Adipose tissue (tissue), 3 donors: ENCODE data around the gene CCNL1. TPM values are rescaled to one million over a fixed set of nuclear protein-coding genes. Genes with fewer than 3 reads are reported as not detected.
"Not testable (repeated sequence)": the region's sequence is repeated elsewhere in the genome, so short reads cannot be mapped to it uniquely, and the experiment has no call there.

ENCODE experiments used
- H3K27ac ChIP-seq: one replicate; pipeline ENCODE4 v1.5.1; 2013; ENCODE audit warnings: low read depth, low read length
- WGBS, 3 donors: extraction: QIAGEN DNeasy Blood & Tissue Kit; methylation state at CpG; one replicate each; pipeline ENCODE4 v1.1.7; 2013; 5-methylcytosine and 5-hydroxymethylcytosine counted together
- polyA plus RNA-seq, 3 donors: library from polyadenylated mRNA; stranded (reverse); fragments of 200-250 nt; gene quantifications; one replicate each; pipeline ENCODE4 v1.2.3, GENCODE V29; 2013
- donor health status: healthy with polysubstance abuse.
- donor health status: Bipolar disorder and iron deficiency.
- donor health status: healthy.

CCNL1 gene
- 100 to 1,000 TPM in 2 of 3 donors, 10 to 100 TPM in 1; 50.9 to 277 (median 118) TPM for polyA plus RNA-seq

DNA sequence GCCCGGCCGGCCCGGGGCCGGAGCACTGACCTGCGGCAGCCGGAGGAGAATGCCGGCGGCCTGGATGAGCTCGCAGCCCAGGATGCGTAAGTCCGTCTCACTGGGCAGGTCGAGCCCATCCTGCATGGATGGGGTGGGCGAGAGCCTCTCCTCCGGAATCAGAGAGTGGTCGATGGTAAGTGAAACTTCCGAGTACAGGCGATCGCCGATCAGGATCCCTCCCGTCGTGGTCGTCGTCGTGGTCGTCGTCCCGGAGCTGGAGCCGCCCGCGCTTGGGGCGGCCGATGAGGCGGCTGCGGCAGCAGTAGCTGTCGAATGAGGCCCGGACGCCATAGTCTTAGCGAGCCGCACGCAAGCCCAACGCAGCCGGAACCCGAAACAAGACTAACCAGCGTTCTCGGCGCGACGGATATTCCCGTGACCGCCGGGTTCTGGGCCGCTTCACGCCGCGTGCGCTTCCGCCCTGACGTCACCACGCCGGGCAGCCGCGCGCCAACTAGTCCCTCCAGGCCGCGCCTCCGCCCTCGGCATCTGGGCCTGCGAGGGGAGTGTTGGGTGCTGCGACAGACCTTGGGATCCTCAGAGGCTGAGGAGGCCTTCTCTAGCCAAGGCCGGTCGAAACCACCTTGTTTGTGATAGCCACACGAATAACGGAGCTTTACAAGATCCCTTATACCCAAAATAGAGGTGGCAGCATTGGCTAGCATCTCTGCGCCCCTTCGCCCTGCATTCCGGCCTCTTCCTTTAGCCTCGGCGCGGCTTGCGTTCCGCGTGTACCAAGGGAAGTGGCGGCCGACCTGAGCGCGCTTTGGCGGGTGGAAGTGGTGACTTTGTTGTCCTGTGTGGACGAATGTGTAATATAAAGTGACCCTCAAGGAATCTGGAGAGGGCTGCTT is at the start of gene CCNL1:
Gene CCNL1 (minus strand): TSS at position 386 of the 896 bp plus-strand sequence. CDS start 53 bp downstream, at position 333.
- peak within 1 kb of the TSS; percentile 100 for H3K27ac ChIP-seq
- WGBS, 3 donors, result 0 to 1% (median 1%) methylated on average over 87 to 88 of the region's 88 CpGs

DNA sequence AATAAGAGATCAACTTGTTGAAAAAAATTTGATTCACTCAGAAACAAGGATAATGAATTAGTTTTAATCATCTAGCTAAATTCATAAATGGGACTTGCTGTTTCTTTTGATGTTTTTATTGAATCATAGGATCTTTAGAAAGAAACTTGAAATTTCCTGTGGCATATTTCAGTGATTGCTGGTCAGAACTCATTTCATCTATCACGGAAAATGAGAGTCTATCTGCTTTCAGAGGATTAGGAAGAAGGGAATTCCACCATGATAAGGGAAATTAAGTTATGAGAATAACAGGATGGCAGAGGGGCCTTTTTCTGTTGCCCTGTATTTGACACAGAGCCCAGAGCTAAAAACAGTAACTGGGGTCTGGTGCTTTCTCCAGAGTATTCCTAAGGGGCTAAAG is 44.9 kb upstream of the CCNL1 start:
- WGBS, 3 donors, result 83 to 93% (median 88%) methylated on average over 1 of the region's 1 CpG

DNA sequence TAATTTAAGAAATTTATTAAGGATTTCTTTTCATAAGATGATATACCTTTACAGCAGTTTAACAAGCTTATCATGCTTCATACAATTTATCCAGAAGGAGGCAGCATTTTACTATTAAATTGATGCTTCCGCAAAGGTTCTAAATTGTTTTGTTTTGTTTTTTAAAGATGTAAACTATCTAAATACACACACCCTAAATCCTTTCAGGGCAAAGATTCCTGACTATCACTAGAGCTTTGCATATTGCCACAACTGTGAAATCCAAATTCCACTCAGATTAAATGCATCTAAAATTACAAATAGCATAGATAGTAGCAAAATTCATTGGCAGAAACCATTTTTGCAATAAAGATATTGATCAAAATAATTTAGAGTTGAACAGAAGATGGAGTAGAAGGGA is 44.5 kb upstream of the CCNL1 start:
- no peak overlapping the region for H3K27ac ChIP-seq
- 15 to 31% (median 18%) methylated on average over 1 of the region's 1 CpG for WGBS, 3 donors

More for the DNA sequence above, 44.9 kb upstream of the CCNL1 start:
- H3K27ac ChIP-seq, result no peak overlapping the region

DNA sequence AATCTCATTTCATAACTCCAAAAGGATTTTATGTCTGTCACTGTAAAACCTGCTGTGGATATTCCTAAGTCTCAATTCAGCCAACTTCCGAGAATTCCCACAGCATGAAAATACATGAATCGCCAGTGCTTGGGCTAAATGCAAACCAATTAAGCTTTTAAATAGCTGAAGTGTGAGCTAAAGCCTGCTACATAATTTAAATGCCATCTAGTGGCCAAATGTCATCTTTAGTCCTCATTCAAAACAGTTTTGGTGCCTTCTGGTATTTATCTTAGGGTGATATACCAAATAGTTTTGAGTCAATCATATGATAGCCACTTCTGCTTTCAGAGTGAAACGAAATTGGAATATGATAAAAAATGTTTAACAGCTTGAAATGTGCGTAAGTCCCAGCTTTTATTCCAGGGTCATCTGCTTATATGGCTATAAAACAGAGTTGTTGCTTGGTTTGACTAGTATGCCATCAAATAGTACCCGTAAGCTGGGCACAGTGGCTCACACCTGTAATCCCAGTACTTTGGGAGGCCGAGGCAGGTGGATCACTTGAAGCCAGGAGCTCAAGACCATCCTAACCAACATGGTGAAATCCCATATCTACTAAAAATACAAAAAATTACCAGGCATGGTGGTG is 41.8 kb upstream of the CCNL1 start:
- H3K27ac ChIP-seq, result no peak overlapping the region
- 36 to 56% (median 50%) methylated on average over 6 of the region's 6 CpGs for WGBS, 3 donors

DNA sequence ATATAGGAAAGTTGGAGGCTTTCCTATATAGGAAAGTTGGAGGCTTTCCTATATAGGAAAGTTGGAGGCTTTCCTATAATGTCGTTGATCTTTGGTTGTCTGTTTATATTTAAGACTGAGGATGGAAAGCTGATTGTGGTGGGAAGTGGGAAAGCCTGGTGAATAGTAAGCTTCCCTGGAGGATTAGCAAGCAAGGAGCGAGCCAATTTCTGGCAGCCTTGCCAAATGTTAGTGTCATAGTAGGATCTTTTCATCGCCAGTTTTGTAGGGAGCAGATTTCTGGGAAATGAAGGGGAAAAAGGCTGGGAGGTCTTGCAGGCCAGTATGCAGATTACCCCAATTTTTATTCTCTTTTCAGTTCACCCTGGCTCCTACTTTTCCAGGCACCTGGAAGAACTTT is 39.9 kb upstream of the CCNL1 start:
- WGBS, 3 donors, result 46 to 67% (median 56%) methylated on average over 3 of the region's 3 CpGs
- H3K27ac ChIP-seq, result no peak overlapping the region

DNA sequence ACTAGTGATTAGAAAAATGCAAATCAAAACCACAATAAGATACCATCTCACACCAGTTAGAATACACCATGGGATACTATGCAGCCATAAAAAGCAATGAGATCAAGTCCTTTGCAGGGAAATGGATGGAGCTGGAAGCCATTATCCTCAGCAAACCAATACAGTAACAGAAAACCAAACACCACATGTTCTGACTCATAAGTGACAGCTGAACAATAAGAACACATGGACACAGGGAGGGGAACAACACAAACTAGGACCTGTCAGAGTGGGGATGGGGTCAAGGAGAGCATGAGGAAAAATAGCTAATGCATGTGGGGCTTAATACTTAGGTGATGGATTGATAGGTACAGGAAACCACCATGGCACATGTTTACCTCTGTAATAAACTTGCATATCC is 36.0 kb upstream of the CCNL1 start:
- no peak overlapping the region for H3K27ac ChIP-seq

DNA sequence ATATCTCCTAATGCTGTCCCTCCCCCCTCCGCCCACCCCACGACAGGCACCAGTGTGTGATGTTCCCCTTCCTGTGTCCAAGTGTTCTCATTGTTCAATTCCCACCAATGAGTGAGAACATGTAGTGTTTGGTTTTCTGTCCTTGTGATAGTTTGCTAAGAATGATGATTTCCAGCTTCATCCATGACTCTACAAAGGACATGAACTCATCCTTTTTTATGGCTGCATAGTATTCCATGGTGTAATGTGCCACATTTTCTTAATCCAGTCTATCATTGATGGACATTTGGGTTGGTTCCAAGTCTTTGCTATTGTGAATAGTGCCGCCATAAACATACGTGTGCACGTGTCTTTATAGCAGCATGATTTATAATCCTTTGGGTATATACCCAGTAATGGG is 31.2 kb upstream of the CCNL1 start:
- 92 to 94% (median 92%) methylated on average over 5 of the region's 5 CpGs for WGBS, 3 donors
- not testable (repeated sequence) for H3K27ac ChIP-seq

DNA sequence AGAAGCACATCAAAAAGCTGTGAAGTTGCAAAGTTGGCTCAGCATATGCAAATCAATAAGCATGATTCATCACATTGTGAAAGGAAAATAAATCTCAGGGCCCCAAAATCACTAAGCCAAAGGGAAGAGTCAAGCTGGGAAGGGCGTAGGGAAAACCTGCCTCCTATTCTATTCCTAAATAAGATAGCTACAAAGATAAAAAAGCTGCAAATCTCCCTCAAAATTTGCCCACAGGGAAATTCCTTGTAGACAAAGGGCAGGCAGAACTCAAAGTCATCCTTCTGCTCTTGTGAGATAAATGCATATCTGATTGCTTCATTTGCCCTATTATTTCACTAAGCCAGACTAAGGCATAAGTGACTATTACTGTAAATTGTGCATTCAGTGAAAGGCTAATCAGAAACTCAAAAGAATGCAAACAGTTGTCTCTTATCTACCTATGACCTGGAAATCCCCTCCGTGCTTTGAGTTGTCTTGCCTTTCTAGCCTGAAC is 30.5 kb upstream of the CCNL1 start:
- no peak overlapping the region for H3K27ac ChIP-seq
- 27 to 90% (median 62%) methylated on average over 2 of the region's 2 CpGs for WGBS, 3 donors

DNA sequence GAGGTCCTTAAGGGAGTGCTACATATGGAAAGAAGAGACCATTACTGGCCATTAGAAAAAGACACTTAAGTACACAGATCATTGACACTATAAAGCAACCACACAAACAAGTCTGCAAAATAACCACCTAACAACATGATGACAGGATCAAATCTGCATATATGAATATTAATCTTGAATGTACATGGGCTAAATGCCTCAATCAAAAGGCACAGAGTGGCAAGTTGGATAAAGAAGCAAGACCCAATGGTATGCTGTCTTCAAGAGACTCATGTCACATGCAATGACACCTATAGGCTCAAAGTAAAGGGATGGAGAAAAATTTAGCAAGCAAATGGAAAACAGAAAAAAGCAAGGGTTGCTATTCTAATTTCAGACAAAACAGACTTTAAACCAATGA is 28.4 kb upstream of the CCNL1 start:
- no peak overlapping the region for H3K27ac ChIP-seq

DNA sequence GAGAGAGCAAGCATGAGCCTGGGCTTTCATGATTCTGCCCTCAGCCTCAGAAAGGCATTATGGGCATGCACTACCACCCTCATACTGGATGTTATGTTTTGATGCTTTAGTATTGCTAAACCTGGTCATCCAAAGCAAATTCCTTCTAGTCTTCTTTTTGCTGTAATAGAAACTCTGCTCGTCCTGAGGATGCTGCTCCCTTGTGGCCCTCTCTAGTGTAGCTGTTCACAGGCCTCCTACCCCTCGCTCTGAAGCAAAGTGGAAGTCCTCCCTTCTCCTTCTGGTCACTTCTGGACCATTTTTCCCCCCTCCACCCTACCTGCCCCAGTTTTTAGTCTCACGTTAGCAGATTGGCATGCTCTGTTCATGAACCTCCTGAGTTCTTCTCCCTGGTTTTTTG is 22.9 kb upstream of the CCNL1 start:
- H3K27ac ChIP-seq, result no peak overlapping the region
- 85 to 93% (median 86%) methylated on average over 3 of the region's 3 CpGs for whole genome bisulfite sequencing, 3 donors

DNA sequence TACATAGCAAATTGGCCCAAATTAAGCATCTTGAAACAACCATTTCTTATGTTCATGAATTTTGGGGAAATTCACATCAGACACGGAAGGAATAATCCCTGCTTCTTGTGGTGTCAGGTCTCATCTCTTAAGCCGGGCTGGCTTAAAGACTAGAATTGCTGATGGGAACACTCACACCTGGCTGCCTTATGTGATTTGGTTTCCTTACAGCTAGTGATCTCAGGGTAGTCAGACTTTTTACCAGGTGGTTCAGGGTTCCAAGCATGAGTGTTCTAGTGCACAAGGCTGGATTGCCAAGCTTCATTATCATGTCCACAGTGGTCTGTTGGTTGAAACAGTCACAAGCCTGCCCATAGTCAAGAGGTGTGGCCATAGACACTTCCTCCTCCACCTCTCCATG is 20.3 kb upstream of the CCNL1 start:
- 50 to 96% (median 96%) methylated on average over 2 of the region's 2 CpGs for WGBS, 3 donors

DNA sequence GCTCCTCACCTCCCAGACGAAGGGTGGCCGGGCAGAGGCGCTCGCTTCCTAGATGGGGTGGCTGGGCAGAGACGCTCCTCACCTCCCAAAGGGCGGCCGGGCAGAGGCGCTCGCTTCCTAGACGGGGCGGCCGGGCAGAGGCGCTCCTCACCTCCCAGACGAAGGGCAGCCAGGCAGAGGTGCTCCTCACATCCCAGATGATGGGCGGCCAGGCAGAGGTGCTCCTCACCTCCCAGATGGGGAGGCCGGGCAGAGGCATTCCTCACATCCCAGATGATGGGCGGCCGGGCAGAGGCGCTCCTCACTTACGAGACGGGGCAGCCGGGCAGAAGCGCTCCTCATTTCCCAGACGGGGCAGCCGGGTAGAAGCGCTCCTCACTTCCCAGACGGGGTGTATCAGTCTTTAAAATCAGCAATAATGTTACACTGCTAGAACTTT is 19.4 kb upstream of the CCNL1 start:
- H3K27ac ChIP-seq, result no peak overlapping the region
- WGBS, 3 donors, result 95 to 98% (median 97%) methylated on average over 27 of the region's 27 CpGs

More for the DNA sequence above, 20.3 kb upstream of the CCNL1 start:
- H3K27ac ChIP-seq, result no peak overlapping the region

DNA sequence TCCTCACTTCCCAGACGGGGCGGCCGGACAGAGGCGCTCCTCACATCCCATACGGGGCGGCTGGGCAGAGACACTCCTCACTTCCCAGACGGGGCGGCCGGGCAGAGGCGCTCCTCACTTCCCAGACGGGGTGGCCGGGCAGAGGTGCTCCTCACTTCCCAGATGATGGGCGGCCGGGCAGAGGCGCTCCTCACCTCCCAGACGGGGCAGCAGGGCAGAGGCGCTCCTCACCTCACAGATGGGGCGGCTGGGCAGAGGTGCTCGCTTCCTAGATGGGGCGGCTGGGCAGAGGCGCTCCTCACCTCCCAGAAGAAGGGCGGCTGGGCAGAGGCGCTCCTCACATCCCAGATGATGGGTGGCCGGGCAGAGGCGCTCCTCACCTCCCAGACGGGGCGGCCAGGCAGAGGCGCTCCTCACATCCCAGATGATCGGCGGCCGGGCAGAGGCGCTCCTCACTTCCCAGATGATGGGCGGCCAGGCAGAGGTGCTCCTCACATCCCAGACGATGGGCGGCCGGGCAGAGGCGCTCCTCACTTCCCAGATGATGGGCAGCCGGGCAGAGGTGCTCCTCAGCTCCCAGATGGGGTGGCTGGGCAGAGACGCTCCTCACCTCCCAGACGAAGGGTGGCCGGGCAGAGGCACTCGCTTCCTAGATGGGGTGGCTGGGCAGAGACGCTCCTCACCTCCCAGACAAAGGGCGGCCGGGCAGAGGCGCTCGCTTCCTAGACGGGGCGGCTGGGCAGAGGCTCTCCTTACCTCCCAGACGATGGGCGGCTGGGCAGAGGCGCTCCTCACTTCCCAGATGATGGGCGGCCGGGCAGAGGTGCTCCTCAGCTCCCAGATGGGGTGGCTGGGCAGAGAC is 18.8 kb upstream of the CCNL1 start:
- 96 to 99% (median 98%) methylated on average over 43 to 54 of the region's 54 CpGs for WGBS, 3 donors

DNA sequence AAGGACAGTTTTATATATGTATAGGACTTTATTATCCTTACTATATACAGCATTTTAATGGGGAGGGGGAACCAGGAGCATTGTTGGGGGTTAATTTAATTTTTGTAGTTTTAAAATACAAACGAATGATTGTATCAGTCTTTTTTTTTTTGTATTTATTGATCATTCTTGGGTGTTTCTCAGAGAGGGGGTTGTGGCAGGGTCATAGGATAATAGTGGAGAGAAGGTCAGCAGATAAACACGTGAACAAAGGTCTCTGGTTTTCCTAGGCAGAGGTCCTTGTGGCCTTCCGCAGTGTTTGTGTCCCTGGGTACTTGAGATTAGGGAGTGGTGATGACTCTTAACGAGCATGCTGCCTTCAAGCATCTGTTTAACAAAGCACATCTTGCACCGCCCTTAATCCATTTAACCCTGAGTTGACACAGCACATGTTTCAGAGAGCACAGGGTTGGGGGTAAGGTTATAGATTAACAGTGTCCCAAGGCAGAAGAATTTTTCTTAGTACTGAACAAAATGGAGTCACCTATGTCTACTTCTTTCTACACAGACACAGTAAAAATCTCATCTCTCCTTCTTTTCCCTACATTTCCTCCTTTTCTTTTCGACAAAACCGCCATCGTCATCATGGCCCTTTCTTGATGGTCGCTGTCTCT is 18.0 kb upstream of the CCNL1 start:
- not testable (repeated sequence) for H3K27ac ChIP-seq
- 81 to 93% (median 89%) methylated on average over 7 to 9 of the region's 9 CpGs for WGBS, 3 donors

More for the DNA sequence above, 18.8 kb upstream of the CCNL1 start:
- not testable (repeated sequence) for H3K27ac ChIP-seq

DNA sequence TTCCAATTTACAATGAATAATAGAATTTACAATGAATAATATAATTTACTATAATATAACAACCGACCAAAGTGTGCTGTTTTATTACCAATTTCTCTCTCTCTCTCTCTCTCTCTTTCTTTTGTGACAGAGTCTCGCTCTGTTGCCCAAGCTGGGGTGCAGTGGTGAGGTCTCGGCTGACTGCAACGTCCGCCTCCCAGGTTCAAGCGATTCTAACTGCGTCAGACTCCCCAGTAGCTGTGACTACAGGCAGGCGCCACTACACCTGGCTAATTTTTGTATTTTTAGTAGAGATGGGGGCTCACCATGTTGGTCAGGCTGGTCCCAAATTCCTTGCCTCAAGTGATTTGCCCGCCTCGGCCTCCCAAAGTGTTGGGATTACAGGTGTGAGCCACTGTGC is 17.0 kb upstream of the CCNL1 start:
- 94 to 97% (median 96%) methylated on average over 10 of the region's 10 CpGs for WGBS, 3 donors
- H3K27ac ChIP-seq, result no peak overlapping the region

DNA sequence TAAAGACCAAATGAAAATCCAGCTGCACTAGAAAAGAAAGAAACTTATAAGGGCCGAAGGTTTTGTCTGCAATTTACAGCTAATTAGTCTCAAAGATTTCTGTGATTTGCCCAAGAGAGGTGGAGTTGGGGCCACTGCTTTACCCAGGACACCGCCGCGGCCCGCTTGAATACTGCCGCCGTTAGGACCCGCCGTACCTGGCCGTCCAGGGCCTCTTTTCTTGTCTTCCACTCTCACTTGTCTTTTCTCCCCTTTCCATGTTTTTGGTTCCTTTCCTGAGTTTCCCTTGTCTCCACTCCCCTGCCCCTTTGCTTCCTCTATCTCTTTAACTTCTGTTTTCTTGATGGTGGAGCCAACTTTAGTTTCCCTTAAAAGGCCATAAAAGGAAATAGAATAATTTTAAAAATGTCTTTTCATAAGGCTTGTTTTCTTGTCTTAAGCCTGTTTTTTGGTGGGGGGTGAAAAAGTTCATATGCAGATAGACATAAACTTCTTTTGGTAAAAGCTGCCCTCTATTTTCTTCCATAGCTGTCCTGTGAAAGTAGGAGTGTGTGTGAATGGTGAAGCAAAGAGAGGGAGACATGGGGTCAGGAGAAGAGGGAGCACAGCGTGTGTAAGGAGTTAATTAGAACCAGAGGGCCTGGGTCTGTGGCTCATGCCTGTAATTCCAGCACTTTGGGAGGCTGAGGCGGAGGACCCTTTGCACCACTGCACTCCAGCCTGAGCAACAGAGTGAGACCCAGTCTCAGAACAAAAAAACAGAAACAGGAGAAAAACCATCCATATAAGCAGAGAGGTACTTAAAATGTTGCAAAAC is 16.0 kb upstream of the CCNL1 start:
- WGBS, 3 donors, result 6 to 9% (median 8%) methylated on average over 12 of the region's 12 CpGs
- peak overlapping the region; percentile 60 for H3K27ac ChIP-seq
